ENCODE results near the gene STAT6. TPM values are rescaled to one million over a fixed set of nuclear protein-coding genes. Genes with fewer than 3 reads are reported as not detected.

Gene STAT6
- total and polyA plus RNA-seq, 10 of the 15 experiments (the other 5 are each of a cell fraction or from before 2014, with no cell fraction given) = 14.2 to 176 (median 89.6) TPM

- Histone ChIP-seq H3K79me2 (ENCODE audit: control insufficient read depth, insufficient read depth, low read length) (peaks cover 41% of the 10 kb centered on the region), H4K20me1 (ENCODE audit: control insufficient read depth, insufficient read depth) (no peaks in the 10 kb centered on the region), H3K27me3 (replicated peaks in 1 of 2; ENCODE audit: control insufficient read depth in 2 of 2, insufficient read depth in 2 of 2, low read length in 1 of 2) (no peaks in the 10 kb centered on the region), H3K9ac (ENCODE audit: control insufficient read depth, insufficient read depth, low read length) (no peak overlapping the region), H3K4me1 (ENCODE audit: control insufficient read depth, insufficient read depth, low read length) (peaks cover 5% of the 10 kb centered on the region), H2AFZ (ENCODE audit: control insufficient read depth, low read depth, low read length) (no peak overlapping the region), H3K9me3 (replicated peaks; ENCODE audit: control insufficient read depth, insufficient read depth, low read length) (no peaks in the 10 kb centered on the region), H3K4me3 (peak overlapping the region; percentile 24; the same call in 1 of the 2 replicates), H3K4me2 (ENCODE audit: control insufficient read depth, insufficient read depth) (no peak overlapping the region; the same call in 1 of the 2 replicates), H3K36me3 (ENCODE audit: control insufficient read depth in 2 of 2, insufficient read depth in 2 of 2, low read length in 1 of 2) (peaks cover 23 to 29% of the 10 kb centered on the region in 2 experiments), H3K27ac (ENCODE audit: control insufficient read depth, insufficient read depth) (no peak overlapping the region)
- TF ChIP-seq RAD51 (IDR thresholded peaks at IDR 0.05) (no peak), KAT2A (conservative IDR thresholded peaks at IDR 0.05; ENCODE audit: control insufficient read depth, low read depth, low read length) (no peak), NR2C1 (IDR thresholded peaks at IDR 0.05) (no peak), IRF3 (IDR thresholded peaks at IDR 0.05) (no peak), MEF2B (IDR thresholded peaks at IDR 0.05; ENCODE audit: partially characterized antibody, poor library complexity, severe bottlenecking) (no peak), NR2C2 (IDR thresholded peaks at IDR 0.05; ENCODE audit: borderline replicate concordance, control insufficient read depth, insufficient read length, low read depth) (no peak), ZBTB11 (CRISPR knock-in tag; IDR thresholded peaks at IDR 0.05) (no peak), FOS (IDR thresholded peaks at IDR 0.05; ENCODE audit: borderline replicate concordance, extremely low read depth, insufficient read length) (no peak), JUND (IDR thresholded peaks at IDR 0.05; ENCODE audit: low read depth, low read length) (no peak), CEBPZ (IDR thresholded peaks at IDR 0.05; ENCODE audit: low read depth, low read length) (no peak), ZNF622 (IDR thresholded peaks at IDR 0.05) (no peak), ZNF384 (IDR thresholded peaks at IDR 0.05; ENCODE audit: borderline replicate concordance, low read depth, low read length) (no peak)
- ChIA-PET POLR2A (interaction anchor here (0.6 to 4.9 kb wide), 5 partner anchors 9 to 1284 kb away, joined by 3 to 40 read pairs (median 4); no protein-coding TSS in a partner anchor), SMC1A (ENCODE audit: uncharacterized antibody, unreplicated experiment) (interaction anchor here (0.7 to 8.6 kb wide), 5 partner anchors 11 to 42 kb away, joined by 3 to 246 read pairs (median 4); no protein-coding TSS in a partner anchor), CTCF (interaction anchor here (0.6 to 11.7 kb wide), 5 partner anchors 11 to 524 kb away, joined by 3 to 458 read pairs (median 5); partner anchors contain the start of genes NAB2 and NEMP1), RAD21 (ENCODE audit: unreplicated experiment) (interaction anchor here (1.0 to 5.3 kb wide), 6 partner anchors 14 to 106 kb away, joined by 4 to 285 read pairs (median 4); no protein-coding TSS in a partner anchor)
- BruUV-seq (replicated peaks) = no TSS peak
- ATAC-seq = no peak
- WGBS (ENCODE audit: insufficient coverage, insufficient replicate concordance, low lambda C conversion rate, missing lambda C conversion rate) = 84% methylated on average over 7 of the region's 7 CpGs
- no peak for FAIRE-seq
- in situ Hi-C loops (cut with MboI) (no loop called here), intact Hi-C loops (cut with micrococcal nuclease; ENCODE audit: unreplicated experiment) (no loop called here)
- DNase-seq (ENCODE audit: low read depth, low spot score) = no peak
Measured at GRCh38 chr12:57107456-57108155, 3.6 kb downstream of the STAT6 start.
